ENCODE data around the gene CST4.
"Not testable (repeated sequence)": the region's sequence is repeated elsewhere in the genome, so short reads cannot be mapped to it uniquely, and the experiment has no call there.

Gene CST4

GRCh38 chr20:23686046-23686750 lies 2.6 kb downstream of the CST4 start:
- no peak for DNase-seq

GRCh38 chr20:23685529-23685896 lies 3.3 kb downstream of the CST4 start:
- not testable (repeated sequence) for DNase-seq

GRCh38 chr20:23684261-23684660 lies 4.6 kb downstream of the CST4 start:
- no peak for DNase-seq

GRCh38 chr20:23683807-23684206 lies 5.0 kb downstream of the CST4 start:
- DNase-seq = no peak

GRCh38 chr20:23683281-23683680 lies 5.6 kb downstream of the CST4 start:
- DNase-seq = no peak

- DNase-seq = no peak
Observed at GRCh38 chr20:23680146-23680545, 8.7 kb downstream of the CST4 start.

- DNase-seq = no peak
Observed at GRCh38 chr20:23679133-23680092, 9.4 kb downstream of the CST4 start.

- no peak for DNase-seq
Observed at GRCh38 chr20:23673209-23673608, 15.6 kb downstream of the CST4 start.

GRCh38 chr20:23672158-23672557 lies 16.7 kb downstream of the CST4 start:
- DNase-seq = no peak

- DNase-seq = no peak
Observed at GRCh38 chr20:23671479-23671878, 17.4 kb downstream of the CST4 start.

- no peak for DNase-seq
Observed at GRCh38 chr20:23670361-23670760, 18.5 kb downstream of the CST4 start.

- DNase-seq = no peak
Observed at GRCh38 chr20:23669866-23670265, 19.0 kb downstream of the CST4 start.

GRCh38 chr20:23669327-23669726 lies 19.5 kb downstream of the CST4 start:
- no peak for DNase-seq

GRCh38 chr20:23668477-23668951 lies 20.3 kb downstream of the CST4 start:
- peak; percentile 60 for DNase-seq

- no peak for DNase-seq
Observed at GRCh38 chr20:23667666-23668065, 21.2 kb downstream of the CST4 start.

GRCh38 chr20:23666698-23667097 lies 22.1 kb downstream of the CST4 start:
- DNase-seq = no peak

- DNase-seq = peak; percentile 14
Observed at GRCh38 chr20:23666189-23666588, 22.6 kb downstream of the CST4 start.

GRCh38 chr20:23664954-23665353 lies 23.9 kb downstream of the CST4 start:
- no peak for DNase-seq

GRCh38 chr20:23664046-23664445 lies 24.8 kb downstream of the CST4 start:
- not testable (repeated sequence) for DNase-seq

- no peak for DNase-seq
Observed at GRCh38 chr20:23663180-23663579, 25.7 kb downstream of the CST4 start.

- no peak for DNase-seq
Observed at GRCh38 chr20:23662276-23662870, 26.5 kb downstream of the CST4 start.

GRCh38 chr20:23661002-23661429 lies 27.8 kb downstream of the CST4 start:
- DNase-seq = no peak

Measured in EL (cell line).